ENCODE measurements around the gene EPHB1. TPM values are rescaled to one million over a fixed set of nuclear protein-coding genes. Genes with fewer than 3 reads are reported as not detected.

EPHB1 gene
- total RNA-seq, 1 donor from 2014 or later = 1.3 TPM

GRCh38 chr3:134988666-134989065 lies 193.6 kb downstream of the EPHB1 start:
- Mint-ChIP-seq H3K4me3 (no peak overlapping the region), H3K27me3 (ENCODE audit: low read depth) (peaks cover 38% of the 10 kb centered on the region), H3K36me3 (no peaks in the 10 kb centered on the region), H3K27ac (no peak overlapping the region), H3K4me1 (no peaks in the 10 kb centered on the region), H3K9me3 (no peaks in the 10 kb centered on the region)
- DNase-seq (ENCODE audit: low spot score in 2 of 2, unreplicated experiment in 2 of 2) = no peak
- no peak for TF ChIP-seq CTCF (IDR thresholded peaks at IDR 0.05; ENCODE audit: unreplicated experiment)

GRCh38 chr3:134991003-134991402 lies 195.9 kb downstream of the EPHB1 start:
- H3K27me3 Mint-ChIP-seq (ENCODE audit: low read depth) = peaks cover 40% of the 10 kb centered on the region
- no peak for DNase-seq (ENCODE audit: low spot score in 2 of 2, unreplicated experiment in 2 of 2)
- TF ChIP-seq CTCF (IDR thresholded peaks at IDR 0.05; ENCODE audit: unreplicated experiment) = no peak
- H3K36me3 Mint-ChIP-seq = no peaks in the 10 kb centered on the region
- H3K27ac Mint-ChIP-seq = no peak overlapping the region
- no peak overlapping the region for H3K4me3 Mint-ChIP-seq
- no peaks in the 10 kb centered on the region for H3K9me3 Mint-ChIP-seq
- H3K4me1 Mint-ChIP-seq = no peaks in the 10 kb centered on the region

GRCh38 chr3:134991472-134992010 lies 196.5 kb downstream of the EPHB1 start:
- Mint-ChIP-seq H3K27ac (no peak overlapping the region), H3K4me1 (no peaks in the 10 kb centered on the region), H3K27me3 (ENCODE audit: low read depth) (peaks cover 41% of the 10 kb centered on the region), H3K36me3 (no peaks in the 10 kb centered on the region), H3K9me3 (no peaks in the 10 kb centered on the region), H3K4me3 (no peak overlapping the region)
- TF ChIP-seq CTCF (IDR thresholded peaks at IDR 0.05; ENCODE audit: unreplicated experiment) = no peak
- DNase-seq (ENCODE audit: low spot score in 2 of 2, unreplicated experiment in 2 of 2) = no peak

DNA sequence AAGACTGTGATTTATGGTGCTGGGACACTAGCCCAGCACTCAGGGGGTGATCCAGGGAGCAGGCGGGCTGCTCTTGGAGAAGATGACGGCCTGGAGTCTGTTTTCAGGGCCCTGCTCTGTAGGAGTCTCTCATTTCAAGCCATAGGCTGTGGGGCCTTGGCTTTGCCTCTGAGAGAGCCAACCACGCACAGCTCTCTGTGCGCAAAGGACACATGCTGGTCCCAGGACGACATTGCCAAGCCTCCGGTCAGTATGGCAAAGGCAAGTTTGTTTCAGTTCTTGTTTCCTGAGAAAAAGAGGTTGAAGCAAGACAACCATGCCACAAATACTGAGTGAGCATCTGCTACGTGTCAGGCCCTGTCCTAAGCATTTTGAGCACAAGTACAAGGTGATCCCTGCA lies 197.1 kb downstream of the EPHB1 start:
- no peaks in the 10 kb centered on the region for H3K9me3 Mint-ChIP-seq
- no peak overlapping the region for H3K27ac Mint-ChIP-seq
- H3K4me3 Mint-ChIP-seq = no peak overlapping the region
- peaks cover 47% of the 10 kb centered on the region for H3K27me3 Mint-ChIP-seq (ENCODE audit: low read depth)
- H3K36me3 Mint-ChIP-seq = no peaks in the 10 kb centered on the region
- DNase-seq (ENCODE audit: low spot score in 2 of 2, unreplicated experiment in 2 of 2) = no peak
- H3K4me1 Mint-ChIP-seq = no peaks in the 10 kb centered on the region
- no peak for TF ChIP-seq CTCF (IDR thresholded peaks at IDR 0.05; ENCODE audit: unreplicated experiment)

- H3K36me3 Mint-ChIP-seq = no peaks in the 10 kb centered on the region
- peaks cover 51% of the 10 kb centered on the region for H3K27me3 Mint-ChIP-seq (ENCODE audit: low read depth)
- H3K4me3 Mint-ChIP-seq = no peak overlapping the region
- no peaks in the 10 kb centered on the region for H3K9me3 Mint-ChIP-seq
- H3K4me1 Mint-ChIP-seq = no peaks in the 10 kb centered on the region
- H3K27ac Mint-ChIP-seq = no peak overlapping the region
- DNase-seq (ENCODE audit: low spot score in 2 of 2, unreplicated experiment in 2 of 2) = no peak
- TF ChIP-seq CTCF (IDR thresholded peaks at IDR 0.05; ENCODE audit: unreplicated experiment) = no peak
Observed at GRCh38 chr3:134992586-134992985, 197.5 kb downstream of the EPHB1 start.

- Mint-ChIP-seq H3K9me3 (no peaks in the 10 kb centered on the region), H3K4me1 (no peaks in the 10 kb centered on the region), H3K27me3 (ENCODE audit: low read depth) (peaks cover 55% of the 10 kb centered on the region), H3K4me3 (no peak overlapping the region), H3K36me3 (no peaks in the 10 kb centered on the region), H3K27ac (no peak overlapping the region)
- TF ChIP-seq CTCF (IDR thresholded peaks at IDR 0.05; ENCODE audit: unreplicated experiment) = no peak
- DNase-seq (ENCODE audit: low spot score in 2 of 2, unreplicated experiment in 2 of 2) = no peak
Observed at GRCh38 chr3:134993011-134993410, 198.0 kb downstream of the EPHB1 start.
